HG03469 (cell line): ENCODE data around the gene LRRK1.
"Not testable (repeated sequence)": the region's sequence is repeated elsewhere in the genome, so short reads cannot be mapped to it uniquely, and the experiment has no call there.

Source experiments
- ATAC-seq: cut with Tn5 transposase; IDR thresholded peaks from one replicate; pipeline ENCODE4 v1.9.1; 2021; ENCODE audit warnings: mild to moderate bottlenecking, moderate library complexity, moderate number of reproducible peaks; ENCODE audit not compliant: unreplicated experiment

Gene LRRK1

DNA sequence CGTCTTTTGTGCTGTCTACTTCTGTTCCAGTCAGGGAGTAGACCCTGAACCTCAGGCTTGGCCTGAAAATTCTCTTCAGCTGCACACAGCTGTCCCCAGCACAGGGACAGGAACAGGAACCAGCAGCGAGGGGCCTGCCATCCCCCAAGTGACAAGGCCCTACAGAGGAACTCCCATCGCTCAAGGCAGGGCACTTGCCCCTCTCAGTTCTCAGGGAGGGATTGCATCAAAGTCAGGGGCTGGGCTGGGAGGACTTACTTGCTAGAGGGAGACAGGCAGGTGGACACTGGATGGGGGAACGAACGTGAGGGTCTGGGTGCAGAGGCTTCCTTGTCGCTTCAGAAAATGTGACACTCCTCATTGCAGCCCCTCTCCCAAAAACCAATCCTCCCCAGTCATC lies 169.1 kb downstream of the LRRK1 start:
- no peak for ATAC-seq

DNA sequence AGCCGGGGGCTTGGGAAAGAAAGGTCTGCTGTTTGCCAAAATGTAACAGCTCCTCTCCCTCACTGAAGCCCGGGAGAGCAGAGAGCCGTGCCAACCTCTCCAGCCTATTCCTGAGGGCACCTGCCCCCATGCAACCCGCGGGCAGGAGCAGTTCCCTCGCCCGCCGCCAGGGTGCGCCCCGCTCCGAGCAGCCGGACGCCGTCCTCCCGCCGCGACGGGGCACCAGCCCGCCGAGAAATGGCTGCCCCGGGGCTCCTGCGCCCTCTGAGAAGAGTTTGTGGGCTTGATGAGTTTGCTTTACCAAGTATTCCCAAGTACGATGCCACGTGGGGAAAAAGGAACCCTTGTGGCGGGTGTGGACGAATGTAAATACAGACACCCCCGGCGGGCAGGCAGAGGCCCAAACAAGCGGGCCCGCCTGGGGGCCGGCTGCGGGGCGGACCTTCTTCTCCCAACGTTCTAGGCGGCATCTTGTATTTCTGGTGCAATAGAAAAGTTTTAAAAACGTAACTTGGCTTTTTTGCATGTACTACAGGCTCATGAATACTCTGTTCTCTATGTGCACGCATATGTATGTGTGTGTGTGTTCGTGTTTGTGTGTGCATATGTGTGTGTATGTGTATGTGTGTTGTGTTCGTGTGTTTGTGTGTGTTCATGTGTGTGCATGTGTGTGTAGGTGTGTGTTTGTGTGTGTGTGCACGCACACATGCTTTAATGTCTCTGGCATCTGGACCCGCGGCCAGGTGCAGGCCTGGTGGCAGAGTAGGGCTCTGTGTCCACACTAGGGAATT lies 169.8 kb downstream of the LRRK1 start:
- ATAC-seq: no peak

DNA sequence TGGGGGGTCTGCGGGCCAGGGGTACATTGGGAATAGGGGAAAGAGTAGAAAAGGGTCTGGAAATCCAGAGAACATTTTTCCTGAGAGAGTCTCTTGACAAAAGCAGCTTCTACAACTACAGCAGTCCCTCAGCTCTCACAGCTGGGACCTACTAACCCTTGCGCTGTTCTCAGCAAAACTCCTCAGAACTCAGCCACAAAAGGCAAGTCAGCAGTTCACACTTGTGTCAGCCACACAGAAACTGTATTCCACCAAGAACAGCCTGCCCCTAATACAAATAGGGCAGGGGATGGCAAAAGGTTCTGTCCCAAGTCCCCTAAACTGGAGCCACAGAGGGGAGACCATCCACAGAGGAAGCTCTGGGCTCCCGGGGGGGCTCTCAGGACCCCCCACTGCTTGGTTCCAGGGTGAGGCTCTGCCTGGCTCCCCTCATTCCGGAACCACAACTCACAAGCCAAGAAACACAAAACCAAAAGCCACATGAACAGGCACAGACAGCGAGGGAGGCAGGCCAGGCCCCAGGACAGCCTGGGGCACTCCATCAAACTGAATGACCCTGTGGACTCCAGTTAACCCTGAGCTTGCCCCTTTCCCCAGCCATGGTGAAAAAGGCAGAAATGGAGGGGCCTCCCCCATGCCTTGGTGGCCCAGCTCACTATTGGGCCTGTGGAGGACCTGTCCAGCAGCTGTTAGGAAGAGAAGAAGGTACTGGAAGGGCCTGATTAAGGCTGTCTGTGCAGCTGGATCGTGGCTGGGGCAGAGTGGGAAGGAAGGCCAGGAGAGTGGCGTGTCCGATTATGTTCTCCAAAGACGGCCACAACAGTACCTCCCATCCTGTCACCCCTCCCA lies 170.6 kb downstream of the LRRK1 start:
- ATAC-seq: no peak

DNA sequence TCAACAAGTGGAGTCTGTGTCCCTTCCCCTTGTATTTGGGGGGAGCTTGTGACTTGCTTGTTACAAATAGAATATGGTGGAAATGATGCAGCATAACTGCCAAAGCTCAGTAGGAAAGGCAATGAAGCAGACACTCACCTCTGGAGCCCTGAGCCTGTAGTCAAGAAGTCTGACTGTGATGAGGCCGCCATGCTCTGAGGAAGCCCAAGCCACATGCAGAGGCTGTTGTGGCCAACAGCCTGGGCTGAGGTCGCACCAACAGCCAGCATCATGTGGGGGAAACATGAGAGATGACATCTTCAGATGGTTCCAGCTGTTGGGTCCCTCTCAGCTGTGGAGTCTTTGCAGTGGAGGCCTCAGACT lies 171.3 kb downstream of the LRRK1 start:
- no peak for ATAC-seq

DNA sequence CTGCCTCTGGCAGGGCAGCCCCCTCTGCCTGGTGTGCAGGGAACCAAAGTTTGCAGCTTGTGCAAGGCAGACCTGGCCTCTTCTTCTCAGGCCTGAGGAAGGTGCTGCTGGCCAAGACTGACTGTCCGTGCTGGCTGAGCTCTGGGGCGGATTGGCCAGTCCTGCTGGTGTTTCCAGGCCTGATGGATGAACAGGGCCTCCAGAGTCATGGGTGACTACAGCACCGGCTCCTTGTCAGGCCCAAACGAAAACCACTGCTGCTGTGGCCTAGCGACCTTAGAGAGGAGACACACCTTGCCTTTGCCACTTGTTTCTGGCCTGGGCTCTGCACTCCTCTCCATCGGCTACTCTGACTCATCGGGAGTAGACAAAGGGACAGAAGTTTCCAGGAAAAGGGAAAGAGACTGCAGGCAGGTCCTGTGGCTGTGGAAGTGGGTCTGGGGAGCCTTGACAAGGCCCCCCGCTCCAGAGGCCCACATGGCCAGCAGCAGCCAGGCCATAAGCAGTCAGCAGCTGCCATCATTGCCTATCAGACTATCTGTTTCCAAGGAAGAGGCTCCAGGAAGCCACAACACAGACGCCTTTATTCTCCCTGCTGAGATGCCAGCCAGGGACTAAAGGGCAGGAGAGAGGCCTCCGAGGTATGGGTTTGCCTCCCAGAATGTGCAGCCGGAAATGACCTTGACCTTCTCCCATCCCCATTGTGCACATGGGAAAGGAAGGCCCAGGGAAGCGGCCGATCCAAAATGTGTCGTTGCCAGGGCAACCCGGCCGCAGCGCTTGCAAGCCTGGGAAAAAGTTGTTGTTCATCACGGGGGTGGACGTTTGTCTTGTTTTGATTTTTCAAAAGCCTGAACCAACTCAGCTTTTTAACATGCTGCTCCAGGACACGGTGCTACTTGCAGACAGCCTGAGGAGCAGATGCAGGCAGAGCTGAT lies 172.2 kb downstream of the LRRK1 start:
- no peak for ATAC-seq

DNA sequence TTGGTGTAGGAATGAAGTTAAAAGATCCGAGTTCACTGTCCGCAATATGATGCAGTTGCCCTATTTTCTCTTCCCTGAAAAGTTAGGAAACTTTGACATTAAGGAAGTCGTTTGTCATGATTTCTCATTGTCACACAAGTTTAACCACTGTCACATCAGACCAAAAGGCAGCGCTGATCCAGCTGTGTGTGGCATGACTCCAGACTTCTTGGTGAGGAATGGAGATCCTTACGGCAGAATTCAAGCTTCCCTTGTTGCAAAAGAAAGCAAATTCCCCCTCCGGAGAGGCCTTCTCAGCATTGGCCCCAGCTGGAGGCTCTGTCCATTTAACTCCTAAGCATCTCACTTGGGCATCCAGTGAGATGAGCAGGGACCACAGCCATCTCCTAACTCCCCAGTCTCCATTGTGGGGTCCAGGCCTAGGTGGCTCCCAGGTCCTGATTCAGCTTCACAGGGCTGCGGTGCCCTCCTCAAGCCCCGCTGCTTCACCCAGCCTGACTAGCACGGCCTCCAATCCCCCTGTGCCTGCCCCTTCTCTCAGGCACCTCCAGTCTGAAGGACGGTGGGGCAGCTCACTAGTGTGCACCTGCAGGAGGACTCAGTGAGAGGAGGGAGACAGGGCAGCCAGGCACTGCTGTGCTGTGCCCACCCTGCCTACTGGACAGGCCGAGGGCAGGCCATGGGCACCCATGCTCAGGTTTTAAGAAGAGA lies 173.2 kb downstream of the LRRK1 start:
- ATAC-seq: no peak

DNA sequence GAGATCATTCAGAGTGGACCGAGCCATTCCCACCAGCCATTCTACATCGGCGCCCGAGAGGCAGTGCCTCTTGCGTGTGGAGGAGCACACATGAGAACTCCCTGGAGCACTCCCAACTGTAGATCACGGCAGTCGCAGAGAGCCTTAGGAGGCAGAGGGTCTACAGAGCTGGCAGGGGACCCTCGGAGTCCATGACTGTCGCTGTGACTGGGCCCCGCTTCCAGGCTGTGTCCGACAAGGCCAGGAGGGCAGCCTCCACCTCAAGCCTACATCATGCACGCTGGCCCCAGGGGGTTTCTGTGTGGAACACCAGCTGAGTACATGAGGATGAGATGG lies 173.7 kb downstream of the LRRK1 start:
- no peak for ATAC-seq

DNA sequence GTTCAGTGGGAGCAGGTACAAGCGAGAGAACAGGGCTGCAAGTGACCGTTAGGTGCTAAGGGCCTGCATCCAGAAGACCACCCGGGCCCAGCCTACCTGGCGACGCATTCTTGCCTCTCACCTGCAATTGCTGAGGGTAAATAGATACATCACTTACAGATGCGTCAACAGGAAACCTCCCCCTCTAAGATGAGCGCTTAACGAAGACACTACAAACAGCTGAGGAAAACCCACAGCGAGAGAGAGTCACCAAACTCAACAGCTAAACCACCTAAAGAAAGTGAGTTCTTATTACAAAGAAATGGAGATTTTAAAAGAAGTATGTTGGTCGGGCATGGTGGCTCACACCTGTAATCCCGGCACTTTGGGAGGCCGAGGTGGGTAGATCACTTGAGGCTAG lies 174.8 kb downstream of the LRRK1 start:
- no peak for ATAC-seq

DNA sequence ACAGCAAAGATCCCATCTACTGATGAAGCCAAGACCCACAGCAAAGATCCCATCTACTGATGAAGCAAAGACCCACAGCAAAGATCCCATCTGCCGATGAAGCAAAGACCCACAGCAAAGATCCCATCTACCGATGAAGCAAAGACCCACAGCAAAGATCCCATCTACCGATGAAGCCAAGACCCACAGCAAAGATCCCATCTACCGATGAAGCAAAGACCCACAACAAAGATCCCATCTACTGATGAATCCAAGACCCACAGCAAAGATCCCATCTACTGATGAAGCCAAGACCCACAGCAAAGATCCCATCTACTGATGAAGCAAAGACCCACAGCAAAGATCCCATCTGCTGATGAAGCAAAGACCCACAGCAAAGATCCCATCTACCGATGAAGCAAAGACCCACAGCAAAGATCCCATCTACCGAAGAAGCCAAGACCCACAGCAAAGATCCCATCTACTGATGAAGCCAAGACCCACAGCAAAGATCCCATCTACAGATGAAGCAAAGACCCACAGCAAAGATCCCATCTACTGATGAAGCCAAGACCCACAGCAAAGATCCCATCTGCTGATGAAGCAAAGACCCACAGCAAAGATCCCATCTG lies 176.7 kb downstream of the LRRK1 start:
- not testable (repeated sequence) for ATAC-seq

DNA sequence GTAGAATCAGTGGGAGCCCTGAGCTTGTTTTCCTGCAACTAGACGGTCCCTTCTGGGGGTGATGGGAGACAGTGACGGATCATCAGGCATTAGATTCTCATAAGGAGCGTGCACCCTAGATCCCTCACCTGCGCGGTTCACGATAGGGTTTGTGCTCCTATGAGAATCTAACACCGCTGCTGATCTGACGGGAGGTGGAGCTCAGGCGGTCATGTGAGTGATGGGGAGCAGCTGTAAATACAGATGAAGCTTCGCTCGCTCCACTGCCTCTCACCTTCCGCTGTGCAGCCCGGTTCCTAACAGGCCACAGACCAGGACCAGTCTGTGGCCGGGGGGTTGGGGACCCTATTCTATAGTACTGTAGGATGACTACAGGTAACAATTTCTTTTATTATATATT lies 178.0 kb downstream of the LRRK1 start:
- no peak for ATAC-seq

DNA sequence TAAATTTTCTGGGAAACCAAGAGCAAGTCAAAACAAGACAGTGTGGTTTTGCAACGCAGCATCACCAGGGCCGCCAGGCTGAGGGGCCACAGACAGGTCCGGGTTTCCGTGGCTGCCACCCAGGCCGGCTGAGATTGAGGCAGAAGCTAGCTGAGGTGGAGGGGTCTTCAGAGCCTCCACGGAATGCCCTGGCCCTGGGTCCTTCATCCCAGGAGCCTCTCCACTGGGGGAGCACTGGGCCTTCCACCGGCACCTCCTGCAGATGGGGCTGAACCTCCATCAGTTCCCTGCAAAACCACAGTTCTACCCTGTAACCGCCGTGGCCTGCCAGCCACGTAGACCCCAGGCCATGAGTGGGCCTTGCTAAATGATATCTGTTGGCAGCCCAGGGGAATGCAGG lies 180.0 kb downstream of the LRRK1 start:
- no peak for ATAC-seq

DNA sequence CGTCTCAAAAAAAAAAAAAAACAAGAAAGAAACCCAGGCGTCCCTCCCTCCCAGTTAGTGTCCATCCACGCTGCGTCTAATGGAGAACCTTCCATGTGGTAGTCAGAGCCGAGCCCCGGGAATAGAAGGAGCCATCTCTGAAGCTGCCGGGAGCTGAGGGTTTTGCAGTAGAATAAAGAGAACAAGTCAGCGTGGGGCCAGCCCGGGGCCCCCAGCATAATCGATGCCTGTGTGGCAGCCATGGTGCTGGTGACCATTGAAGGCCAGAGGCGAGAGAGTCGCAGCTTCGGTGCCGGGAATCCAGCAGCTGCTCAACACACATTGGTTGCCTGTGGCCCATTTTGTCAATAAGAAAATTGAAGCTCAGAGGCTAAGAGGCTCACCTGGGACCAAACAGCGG lies 181.0 kb downstream of the LRRK1 start:
- ATAC-seq: no peak

DNA sequence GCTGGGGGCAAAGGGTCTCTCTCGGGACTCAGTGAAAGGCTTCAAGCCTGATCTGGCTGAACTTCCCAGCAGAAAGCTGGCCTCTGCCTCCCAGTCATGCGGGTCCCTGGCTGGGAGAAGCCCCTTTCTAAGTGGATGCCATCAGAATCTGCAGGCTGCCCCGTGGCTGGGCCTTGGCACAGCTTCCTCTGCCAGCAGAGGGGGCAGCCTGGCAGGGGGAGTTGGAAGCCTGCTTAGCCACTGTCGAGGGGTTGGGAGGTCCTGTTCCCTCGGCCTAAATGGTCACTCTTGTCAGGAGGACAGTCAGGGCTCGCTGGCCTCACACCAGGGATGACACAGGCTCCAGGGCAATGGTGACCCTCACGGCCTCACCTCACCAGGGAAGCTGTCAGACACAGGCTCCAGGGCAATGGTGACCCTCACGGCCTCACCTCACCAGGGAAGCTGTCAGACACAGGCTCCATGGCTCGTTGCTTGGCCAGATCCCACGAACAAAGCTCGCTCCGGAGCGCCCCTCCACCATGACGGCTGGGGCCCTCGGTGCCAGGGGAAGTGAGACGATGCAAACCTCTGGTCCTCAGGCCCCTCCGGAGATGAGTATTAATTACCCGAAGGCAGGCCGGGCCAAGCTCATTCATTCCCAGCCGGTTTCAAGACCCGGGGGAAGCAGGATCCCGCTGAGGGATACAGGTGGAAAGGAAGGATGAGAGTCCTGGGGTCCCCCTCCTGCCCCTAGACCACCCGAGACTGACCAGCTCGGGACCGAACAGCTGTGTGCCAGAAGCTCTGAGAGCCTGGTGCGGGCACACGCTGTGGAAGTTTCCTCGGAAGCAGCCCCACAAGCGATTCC lies 181.7 kb downstream of the LRRK1 start:
- ATAC-seq: no peak

DNA sequence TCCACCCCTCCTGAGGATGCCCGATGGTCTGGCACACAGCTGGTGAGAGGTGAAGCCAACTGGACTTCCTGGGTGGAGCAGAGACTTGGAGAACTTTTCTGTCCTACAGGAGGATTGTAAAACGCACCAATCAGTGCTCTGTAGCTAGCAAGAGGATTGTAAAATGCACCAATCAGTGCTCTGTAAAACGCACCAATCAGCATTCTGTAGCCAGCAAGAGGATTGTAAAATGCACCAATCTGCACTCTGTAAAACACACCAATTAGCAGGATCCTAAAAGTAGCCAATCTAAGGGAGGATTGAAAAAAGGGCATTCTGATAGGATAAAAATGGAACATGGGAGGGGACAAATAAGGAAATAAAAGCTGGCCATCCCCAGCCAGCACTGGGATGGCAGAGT lies 182.5 kb downstream of the LRRK1 start:
- ATAC-seq: no peak

DNA sequence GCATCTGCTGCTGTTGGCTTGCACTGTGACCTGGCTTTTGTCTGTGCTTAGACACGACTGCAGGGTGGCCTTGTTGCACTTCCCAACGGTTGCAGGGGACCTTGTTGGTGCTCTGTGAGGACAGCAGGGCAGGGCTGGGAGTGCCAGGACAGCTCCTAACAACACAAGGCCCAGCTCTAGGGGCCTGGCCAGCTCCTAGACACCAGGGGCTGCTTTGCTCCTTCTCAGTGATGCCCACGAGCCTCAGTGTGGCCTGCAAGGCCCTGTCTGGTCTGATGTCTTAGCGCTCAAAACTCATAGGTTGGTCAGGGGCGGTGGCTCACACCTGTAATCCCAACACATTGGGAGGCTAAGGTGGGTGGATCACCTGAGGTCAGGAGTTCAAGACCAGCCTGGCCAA lies 183.6 kb downstream of the LRRK1 start:
- ATAC-seq: no peak

DNA sequence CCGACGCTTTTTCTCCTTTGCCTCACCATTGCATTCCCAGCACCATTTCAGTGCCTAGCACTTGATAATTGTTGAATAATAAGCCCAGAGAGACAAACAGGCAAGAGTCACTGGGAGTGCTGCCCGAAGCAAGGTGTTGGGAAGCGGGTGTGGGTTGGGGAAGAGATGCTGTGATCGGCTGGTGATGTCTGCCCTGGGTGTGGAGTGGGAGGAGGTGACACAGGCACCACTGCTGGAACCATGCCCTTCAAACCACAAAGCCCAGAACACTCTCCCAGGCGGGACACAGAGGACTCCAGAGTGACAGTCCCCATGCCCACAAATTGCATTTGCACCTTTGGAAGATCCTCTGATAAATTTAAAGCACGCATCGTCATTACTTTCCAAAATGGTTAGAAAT lies 184.4 kb downstream of the LRRK1 start:
- ATAC-seq: no peak

DNA sequence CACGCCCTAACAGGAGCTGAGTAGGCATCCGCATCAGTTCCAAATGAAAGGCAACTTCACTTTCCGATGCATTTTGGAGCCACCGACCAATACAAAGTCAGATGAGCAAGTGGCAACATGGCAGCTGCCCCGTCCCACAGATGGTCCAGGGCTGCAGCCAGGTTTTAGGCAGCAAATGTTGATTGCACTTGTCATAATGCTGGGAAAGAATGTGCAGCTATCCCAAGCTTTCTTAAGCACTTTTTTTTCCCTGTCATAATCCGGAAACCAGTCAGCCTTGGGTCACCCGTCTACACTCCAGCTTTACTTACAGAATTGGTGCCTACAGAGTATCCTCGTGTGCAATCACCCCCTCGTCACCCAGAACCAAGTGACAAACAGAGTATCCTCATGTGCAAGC lies 185.0 kb downstream of the LRRK1 start:
- ATAC-seq: no peak

DNA sequence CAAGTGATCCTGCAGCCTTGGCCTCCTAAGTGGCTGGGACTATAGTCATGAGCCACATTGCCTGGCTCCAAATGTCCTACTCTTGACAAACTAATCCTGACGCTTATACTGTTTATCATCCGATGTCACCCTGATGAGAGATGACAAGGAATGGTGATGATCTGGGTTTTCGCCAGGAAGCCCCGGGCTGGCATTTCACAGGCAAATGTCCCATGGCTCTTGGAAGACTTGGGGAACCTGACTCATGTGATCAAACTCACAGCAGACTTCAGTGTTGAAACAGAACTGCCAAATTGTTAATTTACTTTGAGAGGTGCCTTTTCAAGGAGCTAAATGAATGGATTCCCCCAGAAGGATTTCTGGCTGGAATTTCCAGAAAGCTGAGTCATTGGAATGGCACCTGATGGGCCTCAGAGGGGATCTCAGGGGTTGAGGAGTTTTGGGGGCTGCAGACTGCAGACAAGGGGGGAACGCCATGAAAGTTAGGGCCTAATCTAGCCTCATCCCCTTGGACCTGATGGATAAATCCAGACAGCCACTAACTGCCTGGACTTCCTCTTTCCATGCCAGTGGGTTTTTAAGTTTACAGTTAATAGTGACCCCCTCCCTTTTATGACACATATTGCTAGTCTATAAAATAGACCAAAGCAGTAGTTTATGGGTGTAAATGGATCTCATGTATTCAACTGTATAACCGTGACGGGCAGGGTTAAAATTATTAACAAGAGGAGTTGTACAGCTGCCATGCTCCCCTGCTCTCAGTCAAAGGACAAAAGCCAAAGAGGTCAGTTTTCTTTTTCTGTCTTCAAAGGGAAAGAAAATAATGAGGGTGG lies 186.1 kb downstream of the LRRK1 start:
- no peak for ATAC-seq

DNA sequence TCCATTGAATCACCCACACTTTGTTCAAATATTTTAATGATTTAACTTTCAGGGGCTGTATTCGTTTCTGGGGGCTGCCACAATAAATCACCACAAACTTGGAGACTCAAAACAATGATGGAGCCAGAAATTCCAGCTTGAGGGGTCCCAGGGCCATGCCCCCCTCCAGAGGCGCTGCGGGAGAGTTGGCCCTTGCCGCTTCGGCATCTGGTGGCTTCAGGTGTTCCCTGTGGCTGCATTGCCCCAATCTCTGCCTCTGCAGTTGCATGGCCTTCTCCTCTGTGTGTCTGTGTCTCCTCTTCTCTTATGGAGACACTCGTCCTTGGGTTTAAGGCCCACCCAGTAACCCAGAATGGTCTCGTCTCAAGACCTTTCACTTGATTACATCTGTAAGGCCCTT lies 187.9 kb downstream of the LRRK1 start:
- ATAC-seq: no peak
